GM12865 (cell line): ENCODE measurements around the gene UBL5.

Experiments
- DNase-seq: peaks from one replicate; pipeline ENCODE4 v3.0.0; 2010; ENCODE audit warnings: low read depth
- H3K4me3 ChIP-seq: 2 replicates; pipeline ENCODE4 v1.5.1; 2011; ENCODE audit warnings: mild to moderate bottlenecking, low read depth, low read length, control low read depth
- CTCF ChIP-seq: IDR thresholded peaks from 2 replicates; pipeline ENCODE4 v1.5.1; 2011; ENCODE audit warnings: low read length, control low read depth, low read depth, inconsistent platforms; ENCODE audit not compliant: insufficient read depth; ENCODE audit errors: missing control alignments

UBL5 gene

GRCh38 chr19:9848060-9848459 is 20.3 kb downstream of the UBL5 start:
- no peak for DNase-seq
- no peak overlapping the region for H3K4me3 ChIP-seq
- TF ChIP-seq CTCF, result peak; percentile 31

GRCh38 chr19:9848762-9849161 is 21.0 kb downstream of the UBL5 start:
- DNase-seq, result no peak
- H3K4me3 ChIP-seq, result no peak overlapping the region
- TF ChIP-seq CTCF, result no peak

- TF ChIP-seq CTCF, result no peak
- no peak for DNase-seq
- H3K4me3 ChIP-seq, result no peak overlapping the region
Observed at GRCh38 chr19:9849791-9850190, 22.1 kb downstream of the UBL5 start.

GRCh38 chr19:9850235-9850959 is 22.7 kb downstream of the UBL5 start:
- TF ChIP-seq CTCF, result no peak
- no peak for DNase-seq
- no peak overlapping the region for H3K4me3 ChIP-seq

GRCh38 chr19:9854282-9854846 is 26.6 kb downstream of the UBL5 start:
- no peak for TF ChIP-seq CTCF
- DNase-seq, result no peak
- H3K4me3 ChIP-seq, result no peak overlapping the region

- no peak for TF ChIP-seq CTCF
- no peak for DNase-seq
- no peak overlapping the region for H3K4me3 ChIP-seq
Observed at GRCh38 chr19:9856609-9857008, 28.9 kb downstream of the UBL5 start.

GRCh38 chr19:9857076-9857721 is 29.5 kb downstream of the UBL5 start:
- no peak for DNase-seq

More at GRCh38 chr19:9857076-9857721, 29.5 kb downstream of the UBL5 start:
- no peak overlapping the region for H3K4me3 ChIP-seq
- no peak for TF ChIP-seq CTCF
